GM18498 (cell line): ENCODE measurements around the gene RFC4.

Experiments
- ATAC-seq: cut with Tn5 transposase; IDR thresholded peaks from one replicate; pipeline ENCODE4 v1.9.1; 2021; ENCODE audit warnings: mild to moderate bottlenecking, moderate library complexity; ENCODE audit not compliant: unreplicated experiment

The RFC4 gene

DNA sequence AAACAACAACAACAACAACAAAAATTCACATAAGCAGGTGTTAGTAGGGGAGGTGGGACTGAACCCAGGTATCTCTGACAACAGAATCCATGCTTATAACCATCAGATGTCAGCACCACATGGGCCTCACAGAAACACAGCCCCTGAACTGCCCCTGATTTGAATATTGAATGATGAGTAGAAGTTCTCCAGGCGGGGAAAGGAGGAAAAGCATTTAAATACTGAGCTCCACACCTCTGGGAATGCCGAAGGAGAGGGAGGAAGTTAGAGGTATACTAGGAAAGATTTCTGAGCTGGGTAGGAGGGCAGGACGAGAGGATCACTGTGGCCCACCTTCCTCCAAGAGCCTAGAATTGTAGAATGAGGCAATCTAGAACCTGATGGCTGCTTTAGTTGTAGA, 54.8 kb downstream of the RFC4 start:
- ATAC-seq = no peak

- ATAC-seq = no peak
Observed at GRCh38 chr3:186750316-186750715, 56.0 kb downstream of the RFC4 start.

DNA sequence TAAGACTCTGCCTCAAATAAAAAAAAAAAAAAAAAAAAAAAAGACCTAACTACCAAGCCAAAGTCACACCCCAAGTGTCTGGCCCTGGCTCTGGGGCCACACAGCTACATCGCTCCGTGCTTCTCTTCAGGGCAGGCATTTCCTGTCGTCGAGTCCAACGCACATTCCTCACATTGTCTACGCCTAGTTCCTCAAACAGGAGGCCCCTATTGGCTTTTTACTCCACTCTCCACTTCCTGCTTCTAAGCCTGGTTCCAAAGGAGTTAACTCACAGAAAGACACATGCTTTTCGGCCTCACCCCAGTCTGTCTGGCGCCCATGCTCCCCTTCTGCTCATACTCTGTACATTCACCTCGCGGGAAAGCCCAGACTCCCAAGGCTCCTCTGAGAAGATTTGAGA, 60.3 kb downstream of the RFC4 start:
- ATAC-seq = no peak

- ATAC-seq = no peak
Observed at GRCh38 chr3:186743666-186744065, 62.6 kb downstream of the RFC4 start.

DNA sequence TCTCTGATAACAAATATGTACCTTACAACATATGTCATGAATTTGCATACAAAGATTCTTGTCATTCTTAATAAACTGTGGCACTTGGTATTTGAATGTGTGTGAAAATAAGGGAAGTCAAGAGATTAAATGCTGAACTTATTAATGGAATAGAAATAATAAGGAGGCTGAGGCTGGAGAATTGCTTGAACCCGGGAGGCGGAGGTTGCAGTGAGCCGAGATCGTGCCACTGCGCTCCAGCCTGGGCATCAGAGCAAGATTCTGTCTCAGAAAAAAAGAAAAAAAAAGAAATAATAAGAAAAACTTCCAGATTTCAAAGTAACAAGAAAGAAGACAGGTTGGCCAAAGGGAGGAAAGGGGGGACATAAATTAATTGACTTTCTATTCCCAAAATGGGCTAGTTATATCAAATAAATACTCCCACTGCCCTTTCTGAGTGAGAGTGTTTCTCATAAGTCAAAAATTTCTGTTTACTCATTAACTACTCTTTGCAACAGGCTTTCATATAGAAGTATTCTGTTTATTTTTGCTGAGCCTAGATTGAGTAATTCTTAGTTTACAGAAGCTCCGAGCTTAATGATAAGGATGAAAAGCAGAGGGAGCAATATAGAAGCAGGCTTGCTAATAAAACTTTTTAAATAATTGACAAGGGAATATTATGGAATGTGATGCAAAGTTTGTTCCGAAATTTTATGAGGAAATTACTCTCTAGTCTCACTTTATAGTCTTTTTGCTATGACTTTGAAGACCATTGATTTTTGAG, 63.5 kb downstream of the RFC4 start:
- ATAC-seq = no peak
